CD4-positive, alpha-beta T cell (primary cell): Measurements from ENCODE around the gene MYT1. TPM values are rescaled to one million over a fixed set of nuclear protein-coding genes. Genes with fewer than 3 reads are reported as not detected.

Experiments used
- ATAC-seq: fragments of 200-7000 bp; cut with Tn5 transposase; one replicate; pipeline ENCODE4 v1.10.0; 2022; ENCODE audit warnings: mild to moderate bottlenecking; ENCODE audit not compliant: poor library complexity
- CTCF ChIA-PET: fragments of 350-600 bp; sonication (Branson Sonifier 250); formaldehyde crosslinking; loops from one replicate; lab custom pipeline; 2021; ENCODE audit warnings: antibody characterized with exemption, inconsistent platforms; lab: Charles Lee
- POLR2A ChIA-PET: fragments of 350-600 bp; sonication (Branson Sonifier 250); formaldehyde crosslinking; loops from one replicate; lab custom pipeline; 2021; ENCODE audit warnings: antibody characterized with exemption, inconsistent platforms; lab: Charles Lee
- DNase-seq, 14 experiments: peaks; one replicate each; pipeline ENCODE4 v3.0.0-alpha.2; 2013 to 2020; ENCODE audit warnings: mixed read lengths in 2 of 14
- H3K27ac ChIP-seq, 2 donors: one replicate each; pipeline versions ENCODE4 v1.5.1 to v1.7.0; 2013; ENCODE audit warnings: low read length in 2 of 2, low read depth in 1 of 2, mild to moderate bottlenecking in 1 of 2
- H3K27me3 ChIP-seq, 2 experiments: 1 replicate in 1 of 2; 2 replicates in 1 of 2; pipeline versions ENCODE4 v1.6.1 to v1.7.0; 2013; ENCODE audit warnings: low read length in 2 of 2, control low read depth in 1 of 2, mild to moderate bottlenecking in 1 of 2, moderate library complexity in 1 of 2; ENCODE audit not compliant: insufficient read depth in 2 of 2, control insufficient read depth in 1 of 2
- H3K36me3 ChIP-seq: one replicate; pipeline ENCODE4 v1.6.1; 2013; ENCODE audit warnings: low read length, control low read depth; ENCODE audit not compliant: insufficient read depth
- H3K4me1 ChIP-seq: one replicate; pipeline ENCODE4 v1.6.1; 2013; ENCODE audit warnings: low read length, control low read depth; ENCODE audit not compliant: insufficient read depth
- H3K4me3 ChIP-seq: one replicate; pipeline ENCODE4 v1.5.1; 2013; ENCODE audit warnings: mild to moderate bottlenecking, low read length, moderate library complexity
- H3K9me3 ChIP-seq, 2 experiments: 1 replicate in 1 of 2; 2 replicates in 1 of 2; pipeline versions ENCODE4 v1.6.1 to v1.7.0; 2013; ENCODE audit warnings: low read length in 2 of 2, mild to moderate bottlenecking in 2 of 2, control low read depth in 1 of 2, moderate library complexity in 1 of 2; ENCODE audit not compliant: control insufficient read depth in 1 of 2, insufficient read depth in 1 of 2
- H3K27ac Mint-ChIP-seq: one replicate; pipeline ENCODE4 v1.8.0; 2020; ENCODE audit warnings: mixed read lengths
- H3K27me3 Mint-ChIP-seq: one replicate; pipeline ENCODE4 v1.8.0; 2021; ENCODE audit warnings: mixed read lengths
- H3K36me3 Mint-ChIP-seq: one replicate; pipeline ENCODE4 v1.8.0; 2021; ENCODE audit warnings: low read depth, mixed read lengths
- H3K4me1 Mint-ChIP-seq: one replicate; pipeline ENCODE4 v1.8.0; 2021; ENCODE audit warnings: low read depth, mixed read lengths
- H3K4me3 Mint-ChIP-seq: one replicate; pipeline ENCODE4 v1.8.0; 2020; ENCODE audit warnings: mild to moderate bottlenecking, mixed read lengths
- H3K9me3 Mint-ChIP-seq: one replicate; pipeline ENCODE4 v1.8.0; 2020; ENCODE audit warnings: mixed read lengths
- intact Hi-C, 2 experiments: fragments of 100-400 bp; cut with DNase I in 1 of 2; cut with micrococcal nuclease in 1 of 2; formaldehyde crosslinking; loops; one replicate each; pipeline versions ENCODE4 v1.15.1 to v1.9.0; 2023 to 2025; cut with DNase I, micrococcal nuclease
- total RNA-seq, 174 experiments: library from RNA in 2 of 174; stranded (reverse) in 2 of 174; gene quantifications; one replicate each; pipeline ENCODE4 v1.2.3 and lab custom pipeline; 2021 to 2026
- TF ChIP-seq, protein P1 (sequence below): fragments of 200-600 bp; IDR thresholded peaks from one replicate; pipeline ENCODE4 v1.8.0; 2022; ENCODE audit warnings: antibody characterized with exemption, mild to moderate bottlenecking

MYT1 gene
- total RNA-seq, 2 experiments from 2014 or later = 1.0 TPM; not detected in 1

DNA sequence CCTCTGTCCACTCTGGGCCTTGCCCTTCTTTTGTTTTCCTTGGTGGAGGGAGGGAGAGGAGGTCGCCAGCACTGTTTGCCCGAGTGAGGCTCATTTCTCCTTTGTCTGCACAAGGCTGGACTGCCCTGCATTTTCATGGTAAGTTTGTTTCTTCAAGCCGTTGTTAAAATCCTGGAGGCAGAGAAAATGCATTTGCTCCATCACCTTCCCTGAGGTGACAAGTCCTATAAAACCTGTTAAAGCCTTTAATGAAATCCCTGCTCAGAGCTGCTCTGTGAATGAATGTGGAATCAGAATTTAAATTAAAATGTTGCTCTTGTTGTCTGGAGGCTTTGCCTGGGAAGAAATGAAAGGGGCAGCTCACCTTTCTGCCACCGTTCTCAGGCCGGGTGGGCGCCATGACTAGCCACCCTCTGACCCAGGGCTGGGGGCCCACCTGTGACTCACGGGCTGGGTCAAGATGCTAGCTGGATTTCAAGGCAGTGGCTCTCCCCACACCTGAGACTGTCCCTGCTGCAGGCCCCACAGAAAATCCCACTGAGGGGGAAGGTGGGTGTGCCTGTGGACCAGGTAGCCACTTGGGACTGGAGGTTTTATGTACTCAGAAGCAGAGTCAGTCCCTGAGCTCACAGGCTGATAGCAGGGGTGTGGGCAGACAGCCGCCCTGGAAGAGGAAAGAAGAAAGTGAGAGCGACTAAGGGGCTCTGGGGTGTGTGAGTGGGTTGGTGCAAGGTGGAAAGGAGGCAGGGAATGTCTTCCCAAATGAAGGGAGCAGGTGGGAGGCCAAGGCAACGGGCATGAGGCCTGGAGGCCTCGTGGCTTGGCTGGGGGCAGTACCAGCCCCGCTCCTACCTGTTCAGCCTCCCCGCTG, 24.0 kb upstream of the MYT1 start:
- H3K27ac Mint-ChIP-seq = no peak overlapping the region
- peaks cover 14% of the 10 kb centered on the region for H3K27me3 Mint-ChIP-seq
- no peak overlapping the region for H3K4me3 Mint-ChIP-seq
- intact Hi-C loops = no loop called here
- TF ChIP-seq, protein P1, sequence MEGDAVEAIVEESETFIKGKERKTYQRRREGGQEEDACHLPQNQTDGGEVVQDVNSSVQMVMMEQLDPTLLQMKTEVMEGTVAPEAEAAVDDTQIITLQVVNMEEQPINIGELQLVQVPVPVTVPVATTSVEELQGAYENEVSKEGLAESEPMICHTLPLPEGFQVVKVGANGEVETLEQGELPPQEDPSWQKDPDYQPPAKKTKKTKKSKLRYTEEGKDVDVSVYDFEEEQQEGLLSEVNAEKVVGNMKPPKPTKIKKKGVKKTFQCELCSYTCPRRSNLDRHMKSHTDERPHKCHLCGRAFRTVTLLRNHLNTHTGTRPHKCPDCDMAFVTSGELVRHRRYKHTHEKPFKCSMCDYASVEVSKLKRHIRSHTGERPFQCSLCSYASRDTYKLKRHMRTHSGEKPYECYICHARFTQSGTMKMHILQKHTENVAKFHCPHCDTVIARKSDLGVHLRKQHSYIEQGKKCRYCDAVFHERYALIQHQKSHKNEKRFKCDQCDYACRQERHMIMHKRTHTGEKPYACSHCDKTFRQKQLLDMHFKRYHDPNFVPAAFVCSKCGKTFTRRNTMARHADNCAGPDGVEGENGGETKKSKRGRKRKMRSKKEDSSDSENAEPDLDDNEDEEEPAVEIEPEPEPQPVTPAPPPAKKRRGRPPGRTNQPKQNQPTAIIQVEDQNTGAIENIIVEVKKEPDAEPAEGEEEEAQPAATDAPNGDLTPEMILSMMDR = no peak
- no peaks in the 10 kb centered on the region for H3K36me3 ChIP-seq
- no peak overlapping the region for H3K4me3 ChIP-seq
- H3K4me1 ChIP-seq = no peaks in the 10 kb centered on the region
- H3K9me3 Mint-ChIP-seq = peaks cover 4% of the 10 kb centered on the region
- POLR2A ChIA-PET = no interaction called here
- H3K27ac ChIP-seq = no peak overlapping the region
- CTCF ChIA-PET = no interaction called here
- ATAC-seq (no peak), DNase-seq (no peak)
- no peaks in the 10 kb centered on the region for H3K36me3 Mint-ChIP-seq
- no peaks in the 10 kb centered on the region for H3K4me1 Mint-ChIP-seq
- H3K27me3 ChIP-seq = peaks cover 0 to 2% of the 10 kb centered on the region in 2 experiments
- peaks cover 4 to 8% of the 10 kb centered on the region in 2 experiments for H3K9me3 ChIP-seq

DNA sequence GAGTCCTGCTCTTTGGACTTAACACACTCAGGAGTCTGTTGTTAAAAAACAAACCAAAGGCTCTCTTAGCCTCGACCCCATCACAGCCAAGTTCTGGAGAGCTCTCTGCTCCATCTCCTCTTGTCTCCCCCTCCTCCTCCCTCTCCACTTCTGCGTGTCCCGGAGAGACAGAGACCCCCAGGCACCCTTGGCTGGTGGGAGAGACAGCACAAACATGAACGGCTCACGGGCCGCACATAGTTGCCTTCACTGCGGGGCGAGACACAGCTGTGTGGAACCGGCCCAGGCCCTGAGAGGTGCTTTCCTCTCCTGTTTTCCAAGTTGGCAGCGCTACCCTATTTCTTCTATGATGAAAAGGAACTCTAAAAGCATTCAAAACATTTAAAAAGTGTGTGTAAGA, 23.3 kb upstream of the MYT1 start:
- ChIA-PET CTCF (no interaction called here), POLR2A (no interaction called here)
- intact Hi-C loops = no loop called here
- Histone ChIP-seq H3K27ac (no peak overlapping the region), H3K9me3 (peaks cover 4 to 15% of the 10 kb centered on the region in 2 experiments), H3K4me1 (no peaks in the 10 kb centered on the region), H3K4me3 (no peak overlapping the region), H3K36me3 (no peaks in the 10 kb centered on the region), H3K27me3 (peaks cover 2 to 3% of the 10 kb centered on the region in 2 experiments)
- no peak overlapping the region for H3K4me3 Mint-ChIP-seq
- TF ChIP-seq, protein P1 = no peak
- no peak overlapping the region for H3K27ac Mint-ChIP-seq
- no peaks in the 10 kb centered on the region for H3K36me3 Mint-ChIP-seq
- H3K4me1 Mint-ChIP-seq = no peaks in the 10 kb centered on the region
- H3K27me3 Mint-ChIP-seq = peaks cover 9% of the 10 kb centered on the region
- H3K9me3 Mint-ChIP-seq = peaks cover 4% of the 10 kb centered on the region
- no peak for ATAC-seq
- DNase-seq = no peak

DNA sequence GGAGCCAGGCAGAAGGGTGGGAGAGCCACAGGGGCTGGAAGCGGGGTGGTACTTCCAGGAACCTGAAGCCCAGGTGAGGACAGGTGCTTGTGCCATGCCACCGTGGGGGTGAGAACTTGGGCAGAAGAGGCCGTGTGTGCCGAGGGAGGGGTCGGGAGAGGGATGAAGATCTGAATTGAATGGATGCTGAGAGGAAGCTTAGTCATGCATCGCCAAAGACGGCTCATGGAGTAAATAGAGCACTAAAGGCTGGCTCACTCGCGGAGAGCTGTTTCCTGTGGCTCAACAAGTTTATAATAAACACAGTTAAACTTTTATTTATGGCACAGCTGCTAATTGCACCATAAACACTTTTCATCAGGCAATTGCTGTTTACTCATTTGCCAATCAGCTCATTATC, 21.7 kb upstream of the MYT1 start:
- no peak overlapping the region for H3K4me3 ChIP-seq
- ATAC-seq (no peak), DNase-seq (no peak)
- H3K27me3 ChIP-seq = peaks cover 3 to 6% of the 10 kb centered on the region in 2 experiments
- TF ChIP-seq, protein P1 = no peak
- H3K36me3 ChIP-seq = no peaks in the 10 kb centered on the region
- Mint-ChIP-seq H3K27me3 (peaks cover 9% of the 10 kb centered on the region), H3K4me1 (no peaks in the 10 kb centered on the region), H3K4me3 (no peak overlapping the region), H3K27ac (no peak overlapping the region), H3K36me3 (no peaks in the 10 kb centered on the region), H3K9me3 (peaks cover 4% of the 10 kb centered on the region)
- ChIA-PET CTCF (no interaction called here), POLR2A (no interaction called here)
- H3K4me1 ChIP-seq = no peaks in the 10 kb centered on the region
- intact Hi-C loops = no loop called here
- no peak overlapping the region for H3K27ac ChIP-seq
- H3K9me3 ChIP-seq = peaks cover 4 to 24% of the 10 kb centered on the region in 2 experiments
